Stimulated activated CD8-positive, alpha-beta memory T cell treated with anti-CD3 and anti-CD28 coated beads, Interleukin-15, amount 100 ng/mL, for 24 hours (primary cell): ENCODE data around the gene GAS7.

ENCODE experiments used
- DNase-seq: peaks from one replicate; pipeline ENCODE4 v3.0.0-alpha.2; 2020; ENCODE audit warnings: low read depth

Gene GAS7

GRCh38 chr17:10048629-10049350, 149.6 kb downstream of the GAS7 start:
- no peak for DNase-seq

GRCh38 chr17:10046786-10047785, 151.3 kb downstream of the GAS7 start:
- no peak for DNase-seq

DNA sequence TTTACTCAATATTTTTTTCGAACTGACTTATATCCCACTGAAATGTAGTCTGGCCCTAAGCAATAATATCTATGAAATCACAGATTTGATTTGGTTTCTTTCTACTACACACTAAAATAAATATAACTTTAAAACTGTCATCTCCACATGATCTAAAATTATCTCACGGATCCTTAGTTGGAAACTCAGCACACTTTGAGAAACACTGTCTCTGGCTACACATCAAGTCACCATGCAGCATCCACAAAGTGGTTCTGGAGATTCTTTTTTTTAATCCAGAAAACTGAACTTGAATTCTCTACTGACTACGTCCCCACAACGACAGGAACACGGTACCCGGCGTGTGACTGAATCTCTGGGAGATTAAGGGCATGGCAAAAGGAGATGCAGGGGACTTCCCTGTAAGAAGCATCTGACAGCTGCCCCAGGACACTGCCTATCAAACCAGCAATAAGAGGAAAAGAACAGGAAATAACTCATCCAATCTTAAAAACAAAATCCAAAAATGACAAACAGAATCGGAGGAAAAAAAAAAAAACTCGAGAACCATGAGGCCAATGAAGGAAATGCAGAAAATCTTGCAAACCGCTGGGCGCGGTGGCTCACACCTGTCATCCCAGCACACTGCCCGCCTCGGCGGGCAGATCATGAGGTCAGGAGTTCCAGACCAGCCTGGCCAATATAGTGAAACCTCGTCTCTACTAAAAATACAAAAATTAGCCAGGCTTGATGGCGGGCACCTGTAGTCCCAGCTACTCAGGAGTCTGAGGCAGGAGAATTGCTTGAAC, 152.3 kb downstream of the GAS7 start:
- DNase-seq = no peak

GRCh38 chr17:10042589-10043244, 155.7 kb downstream of the GAS7 start:
- DNase-seq = no peak

DNA sequence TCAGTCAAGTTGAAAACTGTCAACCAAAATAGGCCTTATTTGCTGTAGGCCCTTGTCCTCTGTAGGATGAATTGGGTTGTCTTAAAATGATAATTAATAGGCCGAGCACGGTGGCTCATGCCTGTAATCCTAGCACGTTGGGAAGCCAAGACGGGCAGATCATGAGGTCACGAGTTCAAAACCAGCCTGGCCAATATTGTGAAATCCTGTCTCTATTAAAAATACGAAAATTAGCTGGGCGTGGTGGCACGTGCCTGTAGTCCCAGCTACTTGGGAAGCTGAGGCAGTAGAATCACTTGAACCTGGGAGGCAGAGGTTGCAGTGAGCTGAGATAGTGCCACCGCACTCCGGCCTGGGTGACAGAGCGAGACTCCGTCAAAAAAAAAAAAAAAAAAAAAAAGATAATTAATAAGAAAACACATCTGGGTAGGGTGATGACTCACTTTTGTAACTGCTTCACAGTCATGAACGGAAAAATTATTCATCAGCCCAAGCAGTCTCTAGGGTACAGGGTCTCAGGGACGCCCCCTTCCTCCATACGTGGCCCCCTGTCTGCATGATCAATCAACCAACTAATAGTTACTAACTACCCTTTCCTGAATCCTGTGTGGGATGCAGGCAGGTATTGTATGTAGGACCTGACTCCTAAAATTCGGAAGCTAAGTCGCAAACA, 156.4 kb downstream of the GAS7 start:
- no peak for DNase-seq

DNA sequence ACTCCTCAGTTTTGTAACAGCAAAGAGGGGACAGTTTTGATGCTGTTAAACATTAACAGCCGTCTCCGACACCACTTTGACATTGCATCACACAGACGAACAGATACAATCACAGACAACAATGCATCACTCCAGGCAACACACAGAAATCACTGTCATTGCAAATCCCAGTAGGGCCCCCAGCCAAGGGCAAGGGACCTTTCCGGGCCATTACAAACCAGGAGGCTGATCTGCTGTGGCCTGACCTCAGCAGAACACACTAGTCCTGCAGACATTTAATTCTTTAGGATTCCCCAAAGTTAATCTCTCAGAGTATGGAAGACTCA, 157.2 kb downstream of the GAS7 start:
- no peak for DNase-seq

DNA sequence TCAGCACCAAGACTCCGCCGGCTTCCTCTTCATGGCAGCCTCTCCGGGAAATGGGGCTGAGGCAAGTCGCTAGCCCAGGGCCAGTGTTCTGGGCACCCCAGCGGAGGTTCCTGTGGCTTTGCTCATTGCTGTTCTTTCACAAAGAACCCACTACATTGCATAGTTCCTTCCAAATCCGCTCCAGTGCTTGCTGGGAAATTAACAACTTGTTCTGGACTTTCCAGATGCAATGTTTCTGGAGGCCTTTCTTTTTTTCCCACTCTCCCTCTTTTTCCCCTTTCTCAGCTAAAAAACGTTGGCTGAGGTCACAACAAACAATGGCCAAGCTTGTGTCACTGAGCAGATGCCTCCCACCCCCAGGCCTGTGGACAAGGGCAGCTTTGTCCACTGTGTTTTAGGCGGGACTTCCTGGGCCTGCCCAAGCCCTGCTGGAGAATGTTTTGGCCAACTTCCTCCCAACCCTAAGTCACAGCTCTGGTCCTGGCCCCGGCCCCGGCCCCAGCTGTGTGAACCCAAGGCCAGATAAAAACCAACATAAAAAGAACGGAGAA, 161.8 kb downstream of the GAS7 start:
- no peak for DNase-seq

GRCh38 chr17:10035885-10036284, 162.5 kb downstream of the GAS7 start:
- DNase-seq = no peak

DNA sequence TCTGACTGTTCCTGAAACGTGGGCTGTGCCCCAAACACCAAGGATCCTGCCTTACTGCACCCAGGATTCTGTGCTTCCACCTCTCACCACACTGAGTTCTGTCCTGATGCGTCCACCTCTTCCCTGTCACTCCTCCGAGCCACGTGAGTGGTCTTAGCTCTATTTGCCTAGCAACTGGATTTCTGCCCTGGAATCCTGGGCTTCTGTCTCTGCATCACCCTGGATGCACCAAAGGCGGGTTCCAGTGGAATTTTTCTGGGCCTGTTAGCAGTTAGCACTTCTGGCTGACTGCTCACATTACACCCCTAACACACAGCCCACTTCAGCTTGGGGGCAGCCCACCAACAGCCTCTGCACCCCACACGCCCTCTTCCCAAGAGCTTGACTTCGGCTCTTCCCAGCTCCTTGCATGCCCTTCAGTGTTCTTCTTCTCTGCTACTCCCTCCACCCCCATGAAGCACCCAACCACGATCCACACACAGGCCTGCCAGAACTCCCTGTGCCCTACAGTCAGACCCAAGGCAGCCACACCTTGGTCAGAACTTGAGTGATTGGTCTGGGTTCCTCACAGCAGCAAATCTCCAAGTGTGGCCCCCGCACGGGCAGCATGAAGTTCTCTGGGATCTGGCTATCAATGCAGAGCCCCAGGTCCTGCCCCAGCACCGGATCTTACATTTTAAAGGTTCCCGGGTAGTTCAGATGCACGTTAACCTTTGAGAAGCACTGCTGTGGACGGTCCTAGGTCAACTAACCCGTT, 163.5 kb downstream of the GAS7 start:
- DNase-seq = no peak

DNA sequence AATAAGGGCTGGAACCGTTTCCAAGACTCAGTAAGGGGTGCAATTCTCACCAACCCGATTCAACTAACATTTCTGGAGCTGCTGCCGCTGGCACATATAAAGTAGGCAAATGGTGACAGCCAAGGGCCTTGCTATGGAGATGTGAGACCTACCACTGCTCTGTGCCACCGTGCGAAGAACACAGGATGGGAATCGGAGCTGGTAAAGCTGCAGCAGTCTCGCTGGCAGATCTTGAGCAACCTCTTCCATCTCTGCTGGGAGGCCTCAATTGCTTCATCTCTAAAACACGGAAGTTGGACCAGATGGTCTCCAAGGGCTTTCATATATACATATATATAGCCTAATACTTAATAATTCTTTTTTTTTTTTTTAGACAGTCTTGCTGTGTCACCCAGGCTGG, 164.4 kb downstream of the GAS7 start:
- no peak for DNase-seq

DNA sequence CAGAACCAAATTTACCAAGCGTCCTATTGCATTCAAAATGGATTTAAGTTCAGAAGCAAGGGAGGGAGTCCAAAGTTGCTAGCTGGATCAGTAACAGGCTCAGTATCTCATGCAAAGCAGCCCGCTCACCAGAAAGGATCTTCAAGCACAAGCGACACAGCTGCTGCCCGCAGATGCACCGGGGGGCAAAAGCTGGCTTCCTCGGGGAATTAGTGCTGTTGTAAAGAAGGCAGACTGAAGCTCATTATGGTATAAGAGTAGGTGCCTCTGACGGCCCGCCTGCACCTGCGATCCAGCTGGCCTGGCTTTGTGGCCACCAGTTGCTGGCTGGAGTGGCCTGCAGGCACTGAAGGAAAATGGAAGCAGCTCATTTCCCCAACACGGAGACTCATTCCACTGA, 165.0 kb downstream of the GAS7 start:
- DNase-seq = no peak

DNA sequence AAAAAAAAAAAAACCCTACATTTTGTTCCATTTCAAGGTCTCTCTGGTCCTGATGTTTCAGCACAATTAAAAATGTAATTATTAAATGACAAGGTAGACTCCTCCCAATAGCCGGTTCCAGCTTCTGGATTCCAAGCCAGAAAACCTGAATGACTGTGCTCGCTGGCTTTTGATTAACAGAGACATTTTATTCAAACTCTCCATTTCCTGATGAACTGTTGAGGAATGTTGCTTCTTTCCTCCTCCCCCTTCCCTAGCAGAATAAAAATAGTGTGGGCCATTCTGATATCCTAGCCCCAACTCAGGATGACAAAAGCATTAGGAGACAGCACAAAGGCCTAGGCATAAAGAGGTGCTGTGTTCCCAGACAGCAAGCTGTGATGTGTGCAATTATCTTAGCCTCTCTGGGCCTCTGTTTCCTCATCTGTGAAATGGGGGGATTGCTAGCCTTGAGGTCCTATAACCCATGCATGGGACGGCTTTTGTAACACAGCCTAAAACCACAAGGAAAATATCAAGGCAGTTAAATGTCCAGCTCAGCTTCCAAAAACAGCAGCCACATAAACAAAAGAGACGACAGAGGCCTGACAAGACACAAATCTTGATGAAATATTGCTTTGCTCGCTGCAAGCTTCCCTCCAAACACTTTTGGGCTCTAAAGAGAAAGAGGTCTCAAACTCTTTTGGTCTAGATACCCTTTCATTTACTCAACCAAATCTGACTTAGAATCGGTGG, 166.1 kb downstream of the GAS7 start:
- DNase-seq = no peak

DNA sequence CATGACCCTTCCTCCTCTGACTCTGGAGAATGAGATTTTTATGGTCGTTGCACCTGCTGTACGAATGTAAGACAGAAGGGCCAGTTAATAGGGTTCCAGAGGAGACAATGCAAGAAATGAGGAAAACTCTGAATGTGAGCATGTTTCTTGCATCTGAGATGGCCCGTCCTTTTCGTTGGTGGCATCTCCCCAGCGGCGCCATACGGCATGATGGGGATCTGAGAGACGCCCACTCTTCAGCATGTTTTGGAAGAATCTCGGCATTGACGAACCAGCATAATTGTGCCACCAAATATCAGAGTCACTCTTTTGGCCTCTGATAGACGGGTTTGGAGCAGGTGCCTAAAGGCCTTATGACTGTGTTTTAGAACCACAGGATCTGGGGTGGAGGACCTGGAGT, 166.8 kb downstream of the GAS7 start:
- no peak for DNase-seq

DNA sequence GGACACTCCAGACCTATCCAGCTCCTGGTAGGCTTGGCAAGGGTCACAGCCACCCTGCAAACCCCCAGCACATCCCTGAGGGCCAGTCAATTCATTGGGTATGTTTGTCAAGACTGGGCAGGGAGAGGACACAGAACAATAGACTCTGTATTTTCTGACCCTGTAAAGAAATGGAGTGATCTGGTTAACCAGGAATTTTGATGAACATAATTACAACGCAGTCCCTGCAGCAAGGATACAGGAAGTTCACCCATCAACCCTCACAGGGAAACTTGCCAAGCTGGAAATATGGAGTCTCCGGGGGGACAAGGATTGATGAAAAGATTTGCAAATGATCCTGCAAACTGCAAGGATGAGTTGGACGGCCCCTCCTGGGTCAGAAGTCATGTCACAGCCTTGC, 167.3 kb downstream of the GAS7 start:
- DNase-seq = no peak

DNA sequence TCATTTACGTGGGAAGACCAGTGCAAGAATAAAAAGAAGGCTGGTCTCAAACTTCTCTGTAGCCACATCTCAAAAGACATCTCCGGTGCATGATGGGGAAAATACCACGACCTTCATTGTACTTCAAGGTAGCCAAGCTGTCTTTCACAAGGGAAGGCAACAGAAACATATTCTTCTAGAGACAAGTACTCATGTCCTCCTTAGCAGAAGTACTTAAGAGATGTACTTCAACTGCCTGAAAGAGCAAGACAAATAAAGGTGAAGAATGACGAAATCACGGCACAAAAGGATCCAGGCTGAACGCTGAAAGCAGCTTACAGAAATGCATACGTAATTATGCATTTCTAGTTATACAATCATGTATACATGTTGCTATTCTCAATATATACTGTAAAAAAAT, 169.3 kb downstream of the GAS7 start:
- DNase-seq = no peak

DNA sequence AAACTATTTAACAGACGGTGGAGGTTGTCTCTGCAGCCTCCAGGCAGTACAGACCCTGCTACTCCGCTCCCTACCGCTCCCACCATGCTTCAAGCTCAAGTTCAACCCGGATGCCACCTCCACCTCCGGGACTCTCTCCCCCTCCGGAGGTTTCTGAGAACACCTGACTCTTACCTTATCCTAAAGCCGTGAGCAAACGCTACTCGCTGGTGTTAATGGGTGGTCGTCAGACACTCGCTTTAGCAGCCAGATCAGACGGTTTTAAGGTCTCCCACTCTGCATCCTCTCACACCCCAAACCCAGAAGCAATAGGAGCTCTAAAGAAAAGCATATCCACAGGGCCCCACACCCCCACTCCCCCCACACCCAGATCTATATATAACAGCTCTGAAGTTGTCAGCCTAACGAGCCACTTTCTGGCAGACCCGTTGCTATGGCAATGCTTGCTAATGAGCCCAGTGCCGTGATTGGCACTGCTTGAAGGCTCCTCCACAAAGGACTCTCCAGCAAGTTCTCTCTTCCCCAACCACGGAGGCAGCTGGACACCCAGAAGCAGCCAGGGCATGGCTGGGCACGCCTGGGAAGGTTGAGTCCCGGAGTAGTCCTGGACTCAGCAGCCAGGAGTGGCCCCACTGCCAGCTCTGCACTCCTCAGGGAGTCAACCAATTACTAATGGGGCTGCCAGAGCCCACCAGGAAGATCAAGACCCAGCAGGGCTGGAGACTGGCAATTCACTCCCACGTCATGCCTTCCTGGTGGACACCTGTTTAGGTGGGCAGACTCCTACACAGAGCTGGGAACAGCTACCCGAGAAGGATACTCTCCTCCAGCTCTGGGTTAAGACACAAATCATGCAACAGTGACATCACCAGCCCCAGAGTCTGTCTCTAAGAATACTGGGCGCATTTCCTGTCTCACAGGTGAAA, 172.2 kb downstream of the GAS7 start:
- DNase-seq = no peak

- no peak for DNase-seq
Measured at GRCh38 chr17:10025224-10025623, 173.2 kb downstream of the GAS7 start.

GRCh38 chr17:10022416-10022815, 176.0 kb downstream of the GAS7 start:
- DNase-seq = no peak
